ENCODE data around the gene HOXC9.

The HOXC9 gene

GRCh38 chr12:54002278-54002914, 2.4 kb downstream of the HOXC9 start:
- no peak for DNase-seq (ENCODE audit: low read depth)

GRCh38 chr12:54002915-54003389, 3.0 kb downstream of the HOXC9 start:
- no peak for DNase-seq (ENCODE audit: low read depth)

GRCh38 chr12:54003625-54004024, 3.7 kb downstream of the HOXC9 start:
- no peak for DNase-seq (ENCODE audit: low read depth)

- DNase-seq (ENCODE audit: low read depth): no peak
Observed at GRCh38 chr12:54004063-54004840, 4.3 kb downstream of the HOXC9 start.

- DNase-seq (ENCODE audit: low read depth): no peak
Observed at GRCh38 chr12:54004841-54005530, 5.0 kb downstream of the HOXC9 start.

- DNase-seq (ENCODE audit: low read depth): no peak
Observed at GRCh38 chr12:54005531-54005852, 5.5 kb downstream of the HOXC9 start.

- peak; percentile 46 for DNase-seq (ENCODE audit: low read depth)
Observed at GRCh38 chr12:54005853-54006558, 6.0 kb downstream of the HOXC9 start.

GRCh38 chr12:54006559-54007220, 6.7 kb downstream of the HOXC9 start:
- no peak for DNase-seq (ENCODE audit: low read depth)

- DNase-seq (ENCODE audit: low read depth): no peak
Observed at GRCh38 chr12:54007538-54008259, 7.7 kb downstream of the HOXC9 start.

- DNase-seq (ENCODE audit: low read depth): no peak
Observed at GRCh38 chr12:54008260-54008552, 8.2 kb downstream of the HOXC9 start.

GRCh38 chr12:54009171-54010052, 9.5 kb downstream of the HOXC9 start:
- DNase-seq (ENCODE audit: low read depth): no peak

GRCh38 chr12:54010053-54010971, 10.4 kb downstream of the HOXC9 start:
- no peak for DNase-seq (ENCODE audit: low read depth)

- DNase-seq (ENCODE audit: low read depth): no peak
Observed at GRCh38 chr12:54010972-54011664, 11.2 kb downstream of the HOXC9 start.

GRCh38 chr12:54011665-54012532, 11.9 kb downstream of the HOXC9 start:
- DNase-seq (ENCODE audit: low read depth): no peak

- DNase-seq (ENCODE audit: low read depth): no peak
Observed at GRCh38 chr12:54012631-54013409, 12.9 kb downstream of the HOXC9 start.

- no peak for DNase-seq (ENCODE audit: low read depth)
Observed at GRCh38 chr12:54014377-54015017, 14.5 kb downstream of the HOXC9 start.
